Ishikawa (cell line): ENCODE results near the gene MYH15.

Experiments used
- CEBPB ChIP-seq: IDR thresholded peaks from 2 replicates; pipeline ENCODE4 v1.6.1; 2012
- CREB1 ChIP-seq: IDR thresholded peaks from 2 replicates; pipeline ENCODE4 v1.6.1; 2012; ENCODE audit warnings: low read depth
- EGR1 ChIP-seq: IDR thresholded peaks from 2 replicates; pipeline ENCODE4 v1.6.1; 2012
- EP300 ChIP-seq: IDR thresholded peaks from 2 replicates; pipeline ENCODE4 v1.6.1; 2012; ENCODE audit warnings: borderline replicate concordance
- FOXM1 ChIP-seq: IDR thresholded peaks from 2 replicates; pipeline ENCODE4 v1.6.1; 2012; ENCODE audit warnings: low read depth, borderline replicate concordance
- NFIC ChIP-seq: IDR thresholded peaks from 2 replicates; pipeline ENCODE4 v1.6.1; 2012
- RAD21 ChIP-seq: IDR thresholded peaks from 2 replicates; pipeline ENCODE4 v1.6.1; 2012; ENCODE audit warnings: low read depth
- TAF1 ChIP-seq: IDR thresholded peaks from 2 replicates; pipeline ENCODE4 v1.6.1; 2012; ENCODE audit warnings: low read depth, mild to moderate bottlenecking
- TCF12 ChIP-seq: IDR thresholded peaks from 2 replicates; pipeline ENCODE4 v1.6.1; 2012; ENCODE audit warnings: low read depth
- TEAD4 ChIP-seq: IDR thresholded peaks from 2 replicates; pipeline ENCODE4 v1.6.1; 2012
- YY1 ChIP-seq: IDR thresholded peaks from 2 replicates; pipeline ENCODE4 v1.6.1; 2012; ENCODE audit warnings: low read depth
- ZBTB7A ChIP-seq: IDR thresholded peaks from 2 replicates; pipeline ENCODE4 v1.6.1; 2012; ENCODE audit warnings: low read depth
- TF ChIP-seq, protein P1 (sequence below): IDR thresholded peaks from 2 replicates; pipeline ENCODE4 v1.6.1; 2012
- TF ChIP-seq, protein P2 (sequence below): IDR thresholded peaks from 2 replicates; pipeline ENCODE4 v1.6.1; 2012; ENCODE audit warnings: low read depth, mild to moderate bottlenecking
- TF ChIP-seq, protein P3 (sequence below): IDR thresholded peaks from 2 replicates; pipeline ENCODE4 v1.6.1; 2012

MYH15 gene

GRCh38 chr3:108415661-108416060 lies 94.7 kb downstream of the MYH15 start:
- TF ChIP-seq, protein P1, sequence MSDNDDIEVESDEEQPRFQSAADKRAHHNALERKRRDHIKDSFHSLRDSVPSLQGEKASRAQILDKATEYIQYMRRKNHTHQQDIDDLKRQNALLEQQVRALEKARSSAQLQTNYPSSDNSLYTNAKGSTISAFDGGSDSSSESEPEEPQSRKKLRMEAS = no peak
- TF ChIP-seq CREB1 = no peak
- no peak for TF ChIP-seq EP300
- TF ChIP-seq NFIC = no peak
- TF ChIP-seq EGR1 = no peak
- no peak for TF ChIP-seq ZBTB7A
- no peak for TF ChIP-seq TAF1
- TF ChIP-seq, protein P2, sequence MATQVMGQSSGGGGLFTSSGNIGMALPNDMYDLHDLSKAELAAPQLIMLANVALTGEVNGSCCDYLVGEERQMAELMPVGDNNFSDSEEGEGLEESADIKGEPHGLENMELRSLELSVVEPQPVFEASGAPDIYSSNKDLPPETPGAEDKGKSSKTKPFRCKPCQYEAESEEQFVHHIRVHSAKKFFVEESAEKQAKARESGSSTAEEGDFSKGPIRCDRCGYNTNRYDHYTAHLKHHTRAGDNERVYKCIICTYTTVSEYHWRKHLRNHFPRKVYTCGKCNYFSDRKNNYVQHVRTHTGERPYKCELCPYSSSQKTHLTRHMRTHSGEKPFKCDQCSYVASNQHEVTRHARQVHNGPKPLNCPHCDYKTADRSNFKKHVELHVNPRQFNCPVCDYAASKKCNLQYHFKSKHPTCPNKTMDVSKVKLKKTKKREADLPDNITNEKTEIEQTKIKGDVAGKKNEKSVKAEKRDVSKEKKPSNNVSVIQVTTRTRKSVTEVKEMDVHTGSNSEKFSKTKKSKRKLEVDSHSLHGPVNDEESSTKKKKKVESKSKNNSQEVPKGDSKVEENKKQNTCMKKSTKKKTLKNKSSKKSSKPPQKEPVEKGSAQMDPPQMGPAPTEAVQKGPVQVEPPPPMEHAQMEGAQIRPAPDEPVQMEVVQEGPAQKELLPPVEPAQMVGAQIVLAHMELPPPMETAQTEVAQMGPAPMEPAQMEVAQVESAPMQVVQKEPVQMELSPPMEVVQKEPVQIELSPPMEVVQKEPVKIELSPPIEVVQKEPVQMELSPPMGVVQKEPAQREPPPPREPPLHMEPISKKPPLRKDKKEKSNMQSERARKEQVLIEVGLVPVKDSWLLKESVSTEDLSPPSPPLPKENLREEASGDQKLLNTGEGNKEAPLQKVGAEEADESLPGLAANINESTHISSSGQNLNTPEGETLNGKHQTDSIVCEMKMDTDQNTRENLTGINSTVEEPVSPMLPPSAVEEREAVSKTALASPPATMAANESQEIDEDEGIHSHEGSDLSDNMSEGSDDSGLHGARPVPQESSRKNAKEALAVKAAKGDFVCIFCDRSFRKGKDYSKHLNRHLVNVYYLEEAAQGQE = no peak
- no peak for TF ChIP-seq RAD21
- TF ChIP-seq TEAD4 = no peak
- TF ChIP-seq YY1 = no peak
- TF ChIP-seq TCF12 = no peak
- no peak for TF ChIP-seq CEBPB
- TF ChIP-seq, protein P3, sequence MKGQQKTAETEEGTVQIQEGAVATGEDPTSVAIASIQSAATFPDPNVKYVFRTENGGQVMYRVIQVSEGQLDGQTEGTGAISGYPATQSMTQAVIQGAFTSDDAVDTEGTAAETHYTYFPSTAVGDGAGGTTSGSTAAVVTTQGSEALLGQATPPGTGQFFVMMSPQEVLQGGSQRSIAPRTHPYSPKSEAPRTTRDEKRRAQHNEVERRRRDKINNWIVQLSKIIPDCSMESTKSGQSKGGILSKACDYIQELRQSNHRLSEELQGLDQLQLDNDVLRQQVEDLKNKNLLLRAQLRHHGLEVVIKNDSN = no peak
- TF ChIP-seq FOXM1 = no peak

GRCh38 chr3:108414007-108414406 lies 96.4 kb downstream of the MYH15 start:
- TF ChIP-seq YY1 (no peak), RAD21 (no peak), TCF12 (no peak), TEAD4 (no peak), TAF1 (no peak), EP300 (no peak), CEBPB (no peak), EGR1 (no peak)
- TF ChIP-seq, protein P3 = no peak
- TF ChIP-seq, protein P1 = no peak
- TF ChIP-seq, protein P2 = no peak

DNA sequence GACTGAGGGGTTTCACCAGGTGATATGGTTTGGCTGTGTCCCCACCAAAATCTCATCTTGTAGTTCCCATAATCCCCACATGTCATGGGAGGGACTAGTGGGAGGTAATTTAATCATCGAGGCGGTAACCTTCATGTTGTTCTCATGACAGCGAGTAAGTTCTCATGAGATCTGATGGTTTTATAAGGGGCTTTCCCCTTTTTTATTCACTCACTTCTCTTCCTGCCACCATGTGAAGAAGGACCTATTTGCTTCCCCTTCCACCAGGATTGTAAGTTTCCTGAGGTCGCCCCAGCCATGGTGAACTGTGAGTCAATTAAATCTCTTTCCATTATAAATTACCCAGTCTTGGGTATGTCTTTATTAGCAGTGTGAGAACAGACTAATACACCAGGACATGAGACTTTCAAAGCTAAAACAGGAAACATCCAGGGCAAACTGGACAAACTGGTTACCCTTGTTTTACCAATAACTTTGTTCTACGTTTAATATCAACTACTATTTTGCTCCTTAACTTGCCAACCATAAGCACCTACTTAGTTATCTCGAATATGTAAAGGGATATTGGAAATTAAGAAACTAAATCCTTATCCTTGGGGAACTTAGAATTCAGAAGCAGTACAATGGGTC lies 98.2 kb downstream of the MYH15 start:
- TF ChIP-seq EGR1 = no peak
- no peak for TF ChIP-seq CEBPB
- TF ChIP-seq TCF12 = no peak
- no peak for TF ChIP-seq ZBTB7A
- TF ChIP-seq FOXM1 = no peak
- no peak for TF ChIP-seq CREB1
- no peak for TF ChIP-seq RAD21

- no peak for TF ChIP-seq TEAD4
- no peak for TF ChIP-seq EGR1
- no peak for TF ChIP-seq CEBPB
- no peak for TF ChIP-seq YY1
- TF ChIP-seq, protein P1 = no peak
- TF ChIP-seq TAF1 = no peak
- TF ChIP-seq RAD21 = no peak
- no peak for TF ChIP-seq CREB1
- TF ChIP-seq FOXM1 = no peak
- TF ChIP-seq TCF12 = no peak
- no peak for TF ChIP-seq ZBTB7A
- TF ChIP-seq, protein P2 = no peak
- TF ChIP-seq, protein P3 = no peak
- TF ChIP-seq NFIC = no peak
- TF ChIP-seq EP300 = no peak
These were observed 99.8 kb downstream of the MYH15 start for GRCh38 chr3:108410531-108410984.
